Measurements from ENCODE around the gene C5AR1.

DNA sequence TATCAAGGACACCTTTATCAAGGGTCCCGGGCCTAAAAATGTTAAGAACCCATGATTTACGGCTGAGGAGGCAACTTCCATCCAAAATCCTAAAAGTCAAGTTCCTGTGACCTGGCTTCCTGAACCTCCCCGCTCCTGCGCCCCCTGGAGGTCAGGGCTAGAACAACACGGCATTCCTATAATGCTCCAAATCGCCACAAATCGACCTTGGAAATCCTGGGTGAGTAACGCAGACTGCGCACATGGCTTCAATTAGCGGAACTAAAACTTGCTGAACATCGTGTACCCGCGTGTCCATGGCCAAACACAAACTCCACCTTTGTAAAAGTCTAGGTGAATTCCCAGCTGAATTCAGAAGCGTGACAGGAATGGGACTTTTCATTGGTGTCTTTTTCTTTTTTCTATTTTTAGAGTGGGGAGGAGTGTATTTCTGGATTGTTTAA is 4.3 kb upstream of the C5AR1 start:
- TF ChIP-seq CTCF (IDR thresholded peaks at IDR 0.05) = peak; percentile 76 to 93 (median 93)
- no peak for TF ChIP-seq POLR2A (IDR thresholded peaks at IDR 0.05)

All from testis (tissue), 2 donors.